HG03175 (cell line): ENCODE measurements around the gene HMX3.

Experiments used
- ATAC-seq: cut with Tn5 transposase; IDR thresholded peaks from one replicate; pipeline ENCODE4 v1.9.1; 2021; ENCODE audit warnings: mild to moderate bottlenecking, moderate library complexity; ENCODE audit not compliant: unreplicated experiment

HMX3 gene

DNA sequence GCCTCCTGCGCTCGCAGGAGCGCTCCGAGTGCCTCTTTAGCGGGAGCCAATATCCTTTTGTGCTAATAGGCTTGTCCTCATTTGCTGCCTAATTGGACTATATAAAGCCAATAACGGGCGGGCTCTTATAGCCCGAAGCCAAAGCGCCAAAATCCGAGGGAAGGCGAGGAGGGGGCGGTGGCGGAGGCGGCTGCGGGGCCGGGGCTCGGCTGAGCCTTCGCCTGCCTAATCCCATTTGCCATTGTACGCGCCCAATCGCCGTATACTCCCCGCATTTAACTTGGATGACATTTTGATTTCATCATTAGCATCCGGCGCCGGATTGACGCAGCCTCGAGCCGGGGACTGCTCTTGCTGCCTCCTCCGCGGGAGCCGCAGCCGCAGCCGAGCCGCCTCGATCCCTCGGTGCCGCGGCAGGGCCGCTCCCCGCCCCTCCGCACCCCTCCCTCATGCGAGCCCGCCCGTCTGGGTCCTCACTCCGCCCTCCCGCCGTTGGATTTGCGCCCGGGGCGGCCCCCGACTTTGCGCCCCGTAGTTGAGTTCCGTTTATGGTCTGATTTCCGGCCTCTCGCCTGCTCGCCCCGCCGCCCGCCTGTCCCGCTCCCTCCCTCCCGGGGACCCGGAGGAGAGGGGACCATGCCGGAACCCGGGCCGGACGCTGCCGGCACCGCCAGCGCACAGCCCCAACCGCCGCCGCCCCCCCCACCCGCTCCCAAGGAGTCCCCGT lies at the start of gene HMX3:
TSS of gene HMX3 (plus strand) at position 556 of the 727 bp plus-strand sequence. CDS start at position 637, 81 bp downstream.
- ATAC-seq: no peak

GRCh38 chr10:123086281-123086680 lies 49.5 kb upstream of the HMX3 start:
- ATAC-seq: no peak

DNA sequence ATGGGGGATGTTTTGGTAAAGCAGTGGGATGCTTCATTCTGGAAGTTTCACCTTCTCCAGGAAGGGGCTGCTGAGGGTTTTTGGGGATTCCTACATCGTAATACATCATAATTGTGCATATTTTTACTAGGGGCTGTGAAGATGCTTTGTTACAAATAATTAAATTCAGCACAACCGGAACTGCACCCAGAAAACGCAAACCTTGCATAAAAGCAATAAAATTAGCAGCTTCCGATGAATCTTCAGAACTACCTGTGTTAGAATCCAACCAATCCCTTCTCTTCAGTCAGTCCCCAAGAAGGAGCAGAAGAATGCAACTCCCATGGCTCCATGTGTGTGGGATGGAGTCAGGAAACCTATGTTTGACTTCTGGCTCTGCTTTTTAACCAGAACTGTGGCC lies 48.4 kb upstream of the HMX3 start:
- ATAC-seq: no peak

- ATAC-seq: no peak
Observed at GRCh38 chr10:123087786-123088185, 48.0 kb upstream of the HMX3 start.

DNA sequence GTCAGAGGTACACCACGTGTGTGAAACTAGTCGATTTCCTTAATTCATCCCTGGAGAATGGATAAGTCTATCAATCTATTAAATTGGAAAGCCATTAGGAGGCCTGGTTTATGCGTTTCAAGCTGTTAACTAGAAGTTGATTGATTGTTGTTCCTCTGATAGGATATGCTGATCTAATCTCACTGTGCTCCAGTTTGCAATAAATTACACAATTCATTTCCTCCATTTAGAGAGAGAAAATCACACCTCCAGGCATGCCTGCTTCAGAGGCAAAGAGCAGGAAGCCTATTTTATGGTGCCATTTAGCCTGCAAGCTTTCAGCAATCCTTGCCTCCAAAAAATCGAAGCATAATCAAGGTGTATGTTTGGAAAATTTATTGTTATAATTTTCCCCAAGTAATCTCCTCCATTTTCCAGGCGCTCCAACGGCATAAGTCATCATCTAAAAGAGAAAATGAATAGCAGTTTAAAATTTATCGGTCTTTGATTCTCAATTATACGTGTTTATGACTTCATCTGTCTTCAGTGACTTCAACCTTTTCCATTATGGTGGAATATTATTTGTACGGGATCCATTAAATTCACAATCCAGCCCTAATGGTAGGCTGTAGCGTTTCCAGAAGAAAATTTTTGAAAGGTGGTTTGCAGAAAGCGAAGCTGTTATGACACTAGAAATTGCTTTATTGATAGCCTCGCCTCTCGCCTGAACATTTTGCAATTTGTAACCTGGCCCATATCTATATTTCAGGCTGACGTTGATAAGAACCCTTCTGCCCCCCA lies 42.9 kb upstream of the HMX3 start:
- ATAC-seq: no peak

- no peak for ATAC-seq
Observed at GRCh38 chr10:123093489-123093888, 42.3 kb upstream of the HMX3 start.

DNA sequence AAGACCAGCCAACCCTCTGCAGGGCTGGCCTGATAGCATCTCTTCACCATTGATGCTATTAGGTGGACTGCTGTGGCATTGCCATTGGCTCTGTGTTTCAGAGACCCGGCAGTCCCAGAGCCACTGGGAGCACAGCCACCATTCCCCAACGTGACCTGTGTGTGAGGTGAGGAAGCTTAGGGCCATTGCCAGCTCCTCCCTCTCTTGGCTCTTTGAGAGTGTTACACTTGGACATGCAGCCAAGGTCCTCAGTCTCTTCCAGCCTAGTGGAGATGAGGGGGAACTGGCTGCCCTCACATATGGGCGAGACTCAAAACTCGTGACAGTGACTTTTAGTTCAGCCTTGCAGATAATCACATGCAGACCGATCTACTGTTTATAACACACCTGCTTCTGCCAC lies 39.3 kb upstream of the HMX3 start:
- ATAC-seq: no peak

GRCh38 chr10:123097039-123097438 lies 38.7 kb upstream of the HMX3 start:
- no peak for ATAC-seq

DNA sequence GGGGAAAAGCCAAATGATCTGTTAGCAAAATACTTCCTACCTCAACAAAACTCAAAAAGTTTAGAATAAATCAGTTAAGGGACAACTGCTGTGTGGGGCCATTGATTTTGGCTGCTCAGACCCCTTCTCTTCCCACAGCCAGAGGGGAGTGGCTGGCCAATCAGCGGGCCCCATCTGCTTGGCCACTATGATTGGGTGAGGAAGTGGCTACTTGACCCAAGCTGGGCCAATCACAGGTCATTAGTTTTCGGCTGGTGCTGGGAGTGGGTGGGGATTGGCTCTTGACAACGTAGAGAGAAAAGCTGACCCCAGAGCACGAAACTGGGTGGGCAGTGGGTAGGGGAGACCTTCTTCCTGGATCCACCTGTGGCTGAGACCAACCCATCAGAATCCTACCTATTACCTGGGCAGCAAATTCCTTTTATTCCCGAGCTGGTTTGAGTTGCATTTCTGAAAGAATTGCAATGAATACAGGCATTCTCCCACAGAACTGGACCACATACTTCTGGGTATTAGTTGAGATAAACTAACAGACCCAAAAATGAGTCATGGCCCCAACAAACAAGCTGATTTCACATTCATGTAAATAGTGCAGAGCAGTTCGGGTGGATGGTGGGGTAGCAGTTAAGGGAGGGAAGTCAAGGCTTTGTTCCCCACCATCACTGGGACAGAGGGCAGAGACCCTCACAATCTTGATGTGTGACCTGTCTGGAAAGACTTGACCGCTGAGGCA lies 35.6 kb upstream of the HMX3 start:
- ATAC-seq: no peak

GRCh38 chr10:123101872-123102271 lies 33.9 kb upstream of the HMX3 start:
- no peak for ATAC-seq

GRCh38 chr10:123102673-123103072 lies 33.1 kb upstream of the HMX3 start:
- ATAC-seq: no peak

DNA sequence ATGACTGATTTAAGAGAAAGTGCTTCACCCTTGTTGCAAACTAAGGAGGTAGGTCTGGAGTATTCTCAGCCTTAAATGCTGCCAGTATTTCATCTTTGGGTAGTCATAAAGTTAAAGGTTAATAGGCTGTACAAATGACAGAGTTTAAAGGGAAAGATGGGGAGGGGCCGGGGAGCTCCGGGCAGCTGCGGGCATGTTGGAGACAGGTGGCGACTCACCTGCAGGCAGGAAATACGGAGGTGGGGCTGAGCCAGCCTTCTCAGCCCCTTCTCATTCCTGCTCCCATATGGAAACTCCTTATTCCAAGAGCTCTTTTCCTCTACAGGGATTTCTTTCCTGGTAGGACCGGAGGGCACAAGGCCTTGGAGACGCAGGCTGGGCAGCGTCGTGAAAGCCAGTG lies 31.8 kb upstream of the HMX3 start:
- ATAC-seq: no peak

DNA sequence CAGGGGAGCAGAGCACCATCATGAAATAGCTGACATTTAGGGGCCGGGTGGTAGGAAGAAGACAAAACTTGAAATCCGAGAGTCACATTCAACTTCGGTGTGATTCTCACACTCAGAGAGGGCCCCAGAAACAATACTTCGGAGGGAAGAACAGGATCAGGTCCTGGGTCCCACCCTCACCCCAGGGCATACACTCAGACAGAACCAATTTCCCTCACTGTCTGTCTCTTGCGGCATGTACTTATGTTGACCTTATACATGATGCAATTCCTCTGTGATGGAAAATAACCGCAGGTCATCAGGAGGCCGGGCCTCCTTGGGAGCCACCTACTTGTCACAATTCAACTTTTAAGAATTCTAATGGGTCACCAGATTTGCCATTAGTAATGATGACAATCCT lies 26.3 kb upstream of the HMX3 start:
- ATAC-seq: no peak

GRCh38 chr10:123117644-123118417 lies 17.9 kb upstream of the HMX3 start:
- ATAC-seq: no peak

DNA sequence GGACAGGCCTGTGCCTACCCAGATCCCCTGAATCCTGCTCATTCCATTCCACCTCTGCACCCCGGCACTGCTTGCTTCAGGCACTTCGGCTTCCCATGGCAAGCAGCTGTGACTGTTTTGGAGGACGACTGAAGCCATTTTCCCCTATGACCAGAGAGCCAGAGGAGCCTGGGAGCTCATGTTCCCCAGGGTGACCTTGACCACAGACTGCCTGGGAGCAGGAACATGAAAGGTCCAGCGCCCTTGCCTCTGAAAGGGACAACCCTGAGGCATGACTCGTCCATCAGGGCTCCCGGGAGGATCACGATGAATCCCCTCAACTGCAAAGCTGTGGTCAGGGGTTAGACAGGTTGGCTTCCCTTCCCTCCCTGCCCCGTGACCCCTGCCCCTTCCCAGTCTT lies 16.7 kb upstream of the HMX3 start:
- no peak for ATAC-seq

DNA sequence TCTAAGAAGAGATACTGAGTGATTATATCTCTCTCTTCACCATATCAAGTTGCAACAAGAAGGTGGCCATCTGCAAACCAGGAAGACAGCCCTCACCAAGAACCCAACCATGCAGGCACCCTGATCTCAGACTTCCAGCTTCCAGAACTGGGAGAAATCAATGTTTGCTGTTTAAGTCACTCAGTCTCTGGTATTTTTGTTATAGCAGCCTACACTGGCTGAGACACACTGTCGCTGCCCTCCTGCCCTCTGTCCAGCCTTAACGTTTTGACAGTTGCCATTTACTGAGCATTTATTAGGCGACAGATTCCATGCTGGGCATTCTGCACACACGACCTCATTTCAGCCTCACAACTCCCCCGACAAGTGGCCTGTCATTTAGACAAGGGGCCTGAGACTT lies 9.5 kb upstream of the HMX3 start:
- no peak for ATAC-seq

- ATAC-seq: no peak
Observed at GRCh38 chr10:123129618-123130271, 6.0 kb upstream of the HMX3 start.

DNA sequence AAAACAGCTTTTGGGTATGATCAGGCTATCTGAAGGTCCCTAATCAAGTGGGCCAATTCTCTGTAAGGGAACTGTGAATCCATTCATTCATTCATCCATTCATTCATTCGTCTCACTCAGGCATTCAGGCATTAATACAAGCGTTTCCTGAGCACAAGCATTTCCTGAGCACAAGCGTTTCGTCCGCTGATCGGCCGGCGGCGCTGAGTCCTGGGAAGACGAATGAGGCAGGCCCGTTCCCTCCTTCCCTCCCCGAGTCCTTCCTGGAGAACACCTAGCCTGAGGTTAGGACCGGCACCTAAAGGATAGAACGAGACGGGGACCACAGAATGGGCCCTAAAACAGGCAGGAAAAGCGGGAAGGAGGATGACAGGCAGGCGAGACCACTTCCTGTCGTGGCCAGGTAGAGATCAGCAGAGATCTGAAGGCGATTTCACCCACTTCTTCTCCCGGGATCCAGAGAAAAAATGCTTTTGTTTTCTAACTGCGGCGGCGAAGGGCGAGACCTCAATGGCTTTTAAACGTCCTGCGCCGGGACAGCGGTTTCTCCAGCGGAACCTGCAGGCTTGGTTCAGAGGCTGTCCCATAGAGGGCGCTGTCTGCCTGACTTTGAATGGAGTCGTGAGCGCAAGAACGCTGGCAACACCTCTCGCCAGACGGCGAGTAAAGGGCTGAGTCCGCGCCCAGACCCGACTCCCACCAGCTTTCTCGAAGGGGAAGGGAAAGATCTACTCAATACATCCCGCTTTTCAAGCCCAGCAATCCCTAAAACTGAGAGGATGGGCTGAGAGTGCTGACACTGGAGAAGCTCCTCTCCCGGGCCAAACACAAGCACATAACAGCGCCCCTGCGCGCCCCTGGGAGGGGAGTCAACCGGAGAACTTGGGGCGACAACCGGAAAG lies 2.9 kb upstream of the HMX3 start:
- ATAC-seq: no peak

GRCh38 chr10:123133541-123134342 lies 2.0 kb upstream of the HMX3 start:
- ATAC-seq: no peak
